Measurements from ENCODE around the gene SRPX.

SRPX gene

GRCh38 chrX:38220415-38221390 lies at the start of gene SRPX:
Gene SRPX (minus strand): TSS chrX:38220871. CDS start chrX:38220792, 79 bp downstream.
- peak; percentile 73 for DNase-seq

GRCh38 chrX:38268011-38268410 lies 47.3 kb upstream of the SRPX start:
- DNase-seq: no peak

GRCh38 chrX:38262715-38263620 lies 42.3 kb upstream of the SRPX start:
- DNase-seq: no peak

GRCh38 chrX:38260231-38260630 lies 39.6 kb upstream of the SRPX start:
- DNase-seq: peak; percentile 18

GRCh38 chrX:38256019-38256418 lies 35.3 kb upstream of the SRPX start:
- no peak for DNase-seq

GRCh38 chrX:38249965-38250364 lies 29.3 kb upstream of the SRPX start:
- DNase-seq: no peak

GRCh38 chrX:38247051-38247450 lies 26.4 kb upstream of the SRPX start:
- DNase-seq: no peak

GRCh38 chrX:38240541-38240940 lies 19.9 kb upstream of the SRPX start:
- no peak for DNase-seq

- DNase-seq: no peak
Measured at GRCh38 chrX:38236901-38237615, 16.4 kb upstream of the SRPX start.

- DNase-seq: no peak
Measured at GRCh38 chrX:38233891-38234667, 13.4 kb upstream of the SRPX start.

GRCh38 chrX:38232079-38232686 lies 11.5 kb upstream of the SRPX start:
- no peak for DNase-seq

GRCh38 chrX:38225093-38225492 lies 4.4 kb upstream of the SRPX start:
- peak; percentile 17 for DNase-seq

GRCh38 chrX:38224160-38224559 lies 3.5 kb upstream of the SRPX start:
- no peak for DNase-seq

- DNase-seq: no peak
Measured at GRCh38 chrX:38221391-38221929, 789 bp upstream of the SRPX start.

- peak; percentile 56 for DNase-seq
Measured at GRCh38 chrX:38220024-38220414, 652 bp downstream of the SRPX start.

GRCh38 chrX:38216642-38217041 lies 4.0 kb downstream of the SRPX start:
- DNase-seq: no peak

- DNase-seq: peak; percentile 57
Measured at GRCh38 chrX:38214551-38215531, 5.8 kb downstream of the SRPX start.

- DNase-seq: no peak
Measured at GRCh38 chrX:38214044-38214443, 6.6 kb downstream of the SRPX start.

- DNase-seq: no peak
Measured at GRCh38 chrX:38211891-38212635, 8.6 kb downstream of the SRPX start.
